OCI-LY1 (cell line): Measurements from ENCODE around the gene NIBAN1.
"Not testable (repeated sequence)": the region's sequence is repeated elsewhere in the genome, so short reads cannot be mapped to it uniquely, and the experiment has no call there.

Source experiments
- H2AFZ ChIP-seq: fragments of 200-600 bp; sonication (generic), shearing (Covaris generic); 2 replicates; pipeline ENCODE4 v1.6.0; 2014; ENCODE audit warnings: antibody characterized with exemption, mild to moderate bottlenecking, low read length
- H3F3A ChIP-seq: fragments of 200-600 bp; sonication (generic), shearing (Covaris generic); 2 replicates; pipeline ENCODE4 v1.6.0; 2014; ENCODE audit warnings: mild to moderate bottlenecking, antibody characterized with exemption, low read length, moderate library complexity; ENCODE audit not compliant: insufficient read depth
- H3K27ac ChIP-seq: fragments of 200-600 bp; sonication (generic); 2 replicates; pipeline ENCODE4 v1.5.1; 2014; ENCODE audit warnings: low read length, mixed run types, mild to moderate bottlenecking, low read depth; ENCODE audit not compliant: poor library complexity, severe bottlenecking
- H3K27me3 ChIP-seq: fragments of 200-600 bp; sonication (generic); 2 replicates; pipeline ENCODE4 v1.6.0; 2014; ENCODE audit warnings: antibody characterized with exemption, mild to moderate bottlenecking, low read length, moderate library complexity; ENCODE audit not compliant: insufficient read depth
- H3K36me3 ChIP-seq: fragments of 200-600 bp; sonication (generic); 2 replicates; pipeline ENCODE4 v1.6.1; 2014; ENCODE audit warnings: mild to moderate bottlenecking, antibody characterized with exemption, low read length, moderate library complexity, mixed read lengths; ENCODE audit not compliant: insufficient read depth
- H3K4me1 ChIP-seq: fragments of 200-600 bp; sonication (generic); 2 replicates; pipeline ENCODE4 v1.5.1; 2014; ENCODE audit warnings: mild to moderate bottlenecking, low read length, moderate library complexity; ENCODE audit not compliant: insufficient read depth, severe bottlenecking
- H3K4me2 ChIP-seq: fragments of 200-600 bp; sonication (generic), shearing (Covaris generic); 2 replicates; pipeline ENCODE4 v1.6.1; 2014; ENCODE audit warnings: low read length
- H3K4me3 ChIP-seq: fragments of 200-600 bp; sonication (generic); 2 replicates; pipeline ENCODE4 v1.5.1; 2014; ENCODE audit warnings: low read length, low read depth, mild to moderate bottlenecking, mixed read lengths; ENCODE audit not compliant: poor library complexity, severe bottlenecking
- H3K79me2 ChIP-seq: fragments of 200-600 bp; shearing (Covaris generic); 2 replicates; pipeline ENCODE4 v1.6.1; 2016; ENCODE audit warnings: mixed run types, low read length, mixed read lengths; ENCODE audit not compliant: insufficient read depth
- H3K9ac ChIP-seq: fragments of 200-600 bp; sonication (generic), shearing (Covaris generic); 2 replicates; pipeline ENCODE4 v1.6.1; 2014; ENCODE audit warnings: mild to moderate bottlenecking, low read length, mixed read lengths
- H3K9me2 ChIP-seq: fragments of 200-600 bp; sonication (generic), shearing (Covaris generic); 2 replicates; pipeline ENCODE4 v1.6.1; 2014; ENCODE audit warnings: low read depth, mild to moderate bottlenecking, low read length, mixed read lengths
- H3K9me3 ChIP-seq: fragments of 200-600 bp; shearing (Covaris generic); 2 replicates; pipeline ENCODE4 v1.6.1; 2014; ENCODE audit warnings: low read length, mixed read lengths
- H4K20me1 ChIP-seq: fragments of 200-600 bp; sonication (generic), shearing (Covaris generic); 2 replicates; pipeline ENCODE4 v1.6.0; 2016; ENCODE audit warnings: mild to moderate bottlenecking, low read length; ENCODE audit not compliant: insufficient read depth
- CTCF ChIP-seq: fragments of 200-600 bp; sonication (generic), shearing (Covaris generic); IDR thresholded peaks from 2 replicates; pipeline ENCODE4 v1.5.1; 2017; ENCODE audit warnings: mild to moderate bottlenecking, antibody characterized with exemption, low read length, moderate library complexity, mixed read lengths
- EZH2 ChIP-seq: fragments of 200-600 bp; sonication (generic), shearing (Covaris generic); IDR thresholded peaks from 2 replicates; pipeline ENCODE4 v1.8.0; 2017; ENCODE audit warnings: borderline replicate concordance, mixed run types, mild to moderate bottlenecking, antibody characterized with exemption, low read length, moderate library complexity, mixed read lengths

Gene NIBAN1

DNA sequence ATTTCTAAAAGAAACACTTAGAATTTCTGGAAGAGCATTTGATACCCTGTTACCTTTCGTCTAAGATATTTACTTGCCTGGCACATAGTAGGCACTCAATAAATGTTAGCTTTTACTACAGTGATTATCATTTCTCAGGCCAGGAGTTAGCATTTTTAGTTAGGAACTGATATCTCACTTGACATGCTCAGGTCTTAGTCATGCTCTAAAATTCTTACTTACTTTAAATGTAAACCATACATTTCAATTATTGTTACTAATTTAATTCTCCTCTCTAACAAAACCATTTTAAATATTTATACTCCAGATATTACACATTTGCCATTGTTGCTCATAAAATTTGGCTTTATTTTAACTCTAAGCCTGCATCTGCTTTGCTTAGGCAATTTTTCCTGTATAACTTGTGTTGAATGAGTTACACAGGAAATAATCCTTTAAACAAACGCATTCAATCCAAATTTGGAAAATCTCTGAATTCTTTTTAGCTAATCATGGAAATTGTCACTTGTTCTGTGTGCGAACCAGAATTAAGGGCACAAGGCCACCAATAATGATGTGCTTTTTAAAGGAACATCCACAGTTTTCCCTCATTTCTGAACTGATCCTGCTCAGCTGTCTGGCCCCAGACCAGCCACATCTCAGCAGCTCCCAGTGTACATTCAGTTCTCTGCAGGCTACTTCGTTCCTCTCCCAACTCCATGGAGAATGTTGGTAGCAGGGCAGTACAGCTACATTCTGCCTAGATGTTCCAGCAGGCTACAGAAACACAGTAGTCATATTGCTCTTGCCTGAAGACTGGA, 15.6 kb downstream of the NIBAN1 start:
- Histone ChIP-seq H3K4me1 (no peaks in the 10 kb centered on the region), H4K20me1 (no peaks in the 10 kb centered on the region), H3K79me2 (no peaks in the 10 kb centered on the region), H3K4me3 (no peak overlapping the region), H3K27ac (no peak overlapping the region), H3K27me3 (no peaks in the 10 kb centered on the region), H2AFZ (no peak overlapping the region), H3K9ac (no peak overlapping the region), H3K9me2 (no peaks in the 10 kb centered on the region), H3K4me2 (no peak overlapping the region), H3K9me3 (no peaks in the 10 kb centered on the region), H3K36me3 (no peaks in the 10 kb centered on the region), H3F3A (no peaks in the 10 kb centered on the region)
- no peak for TF ChIP-seq EZH2
- TF ChIP-seq CTCF, result no peak

GRCh38 chr1:184957901-184958300, 16.4 kb downstream of the NIBAN1 start:
- H3K4me1 ChIP-seq, H3K27ac ChIP-seq, H3K4me3 ChIP-seq, H3F3A ChIP-seq, H3K4me2 ChIP-seq, H3K9me3 ChIP-seq, H3K36me3 ChIP-seq, H3K9me2 ChIP-seq, H2AFZ ChIP-seq, H3K27me3 ChIP-seq, H3K79me2 ChIP-seq, H4K20me1 ChIP-seq, H3K9ac ChIP-seq: not testable (repeated sequence)

DNA sequence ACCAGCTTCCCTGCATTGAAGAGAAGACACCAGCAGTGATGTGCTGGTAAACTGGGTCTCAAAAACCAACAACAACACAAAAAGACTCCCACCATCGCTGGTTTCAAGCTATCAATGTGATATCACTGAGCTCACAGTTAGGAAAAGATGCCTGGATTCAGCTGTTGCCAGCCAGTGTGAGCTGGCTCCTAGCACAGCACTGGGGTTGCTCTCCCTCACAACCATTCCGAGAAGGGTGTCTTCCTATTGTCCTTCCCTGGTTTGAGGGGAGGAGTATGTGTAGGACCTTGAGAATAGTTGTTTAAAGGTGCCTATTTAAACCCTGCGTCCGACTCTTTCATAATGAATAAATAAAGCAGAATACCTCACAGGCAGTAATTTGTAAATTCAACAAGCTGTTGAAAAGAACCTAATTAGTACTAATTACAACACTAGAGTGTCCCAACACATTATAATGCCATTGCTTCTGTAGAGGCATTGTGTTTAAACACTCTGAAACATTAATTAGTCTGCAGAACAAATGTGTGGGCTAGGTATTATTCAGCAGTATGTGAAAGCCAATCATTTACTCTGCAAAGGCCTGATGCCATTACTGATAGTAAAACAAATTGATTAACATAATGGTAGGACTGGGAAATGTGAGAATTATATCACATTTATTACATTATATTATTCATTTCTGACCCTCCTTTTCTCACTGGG, 17.2 kb downstream of the NIBAN1 start:
- Histone ChIP-seq H3K36me3 (no peaks in the 10 kb centered on the region), H3K4me1 (no peaks in the 10 kb centered on the region), H3K27me3 (no peaks in the 10 kb centered on the region), H3K27ac (no peak overlapping the region), H3K9ac (no peak overlapping the region), H4K20me1 (no peaks in the 10 kb centered on the region), H3K9me3 (no peaks in the 10 kb centered on the region), H3K9me2 (no peaks in the 10 kb centered on the region), H2AFZ (no peak overlapping the region), H3K4me3 (no peak overlapping the region), H3K4me2 (no peak overlapping the region), H3F3A (no peaks in the 10 kb centered on the region), H3K79me2 (no peaks in the 10 kb centered on the region)
- TF ChIP-seq CTCF (no peak), EZH2 (no peak)
